Panc1 (cell line): ENCODE measurements around the gene SLC43A2. TPM values are rescaled to one million over a fixed set of nuclear protein-coding genes. Genes with fewer than 3 reads are reported as not detected.

Experiments
- ATAC-seq: fragments of 200-7000 bp; cut with Tn5 transposase; 2 replicates; pipeline ENCODE4 v1.9.1; 2020; ENCODE audit warnings: mild to moderate bottlenecking, moderate library complexity
- BruUV-seq: library from RNA; stranded (reverse); fragments of 400-500 nt; replicated peaks from 2 replicates; lab custom pipeline; 2021; lab: Mats Ljungman, UMichigan
- CTCF ChIA-PET: fragments of 300-600 bp; sonication (Branson Sonifier 250); formaldehyde crosslinking; loops from one replicate; lab custom pipeline; 2022; ENCODE audit warnings: antibody characterized with exemption; lab: Charles Lee
- POLR2A ChIA-PET: fragments of 300-600 bp; sonication (Branson Sonifier 250); formaldehyde crosslinking; loops from one replicate; lab custom pipeline; 2022; ENCODE audit warnings: antibody characterized with exemption; lab: Charles Lee
- DNase-seq: peaks from one replicate; pipeline ENCODE4 v3.0.0-alpha.2; 2010; ENCODE audit warnings: low read depth, low spot score
- H3K27ac ChIP-seq: 2 replicates; pipeline ENCODE4 v1.5.1; 2011; ENCODE audit warnings: mild to moderate bottlenecking, low read length, inconsistent platforms
- H3K27me3 ChIP-seq: fragments of 200-500 bp; sonication (Bioruptor generic); 2 replicates; pipeline ENCODE4 v1.6.0; 2014; ENCODE audit warnings: low read length, inconsistent platforms; ENCODE audit not compliant: control insufficient read depth, insufficient read depth
- H3K36me3 ChIP-seq: fragments of 200-500 bp; sonication (Bioruptor generic); 2 replicates; pipeline ENCODE4 v1.5.1; 2014; ENCODE audit warnings: inconsistent platforms, mild to moderate bottlenecking, low read length, moderate library complexity; ENCODE audit not compliant: control insufficient read depth, insufficient read depth
- H3K4me1 ChIP-seq: 2 replicates; pipeline ENCODE4 v1.5.1; 2011; ENCODE audit warnings: inconsistent platforms, mild to moderate bottlenecking, low read length, moderate library complexity; ENCODE audit not compliant: control insufficient read depth, insufficient read depth
- H3K4me3 ChIP-seq, 2 experiments: 2 replicates each; pipeline ENCODE4 v1.5.1; 2011 to 2012; ENCODE audit warnings: low read depth in 2 of 2, low read length in 2 of 2, mild to moderate bottlenecking in 2 of 2, inconsistent platforms in 1 of 2, moderate library complexity in 1 of 2
- H3K9me3 ChIP-seq: fragments of 200-500 bp; sonication (Bioruptor generic); 2 replicates; pipeline ENCODE4 v1.5.1; 2014; ENCODE audit warnings: low read depth, mild to moderate bottlenecking, inconsistent platforms, low read length, moderate library complexity; ENCODE audit not compliant: control insufficient read depth, insufficient read depth
- CTCF ChIP-seq: fragments of 450-650 bp; IDR thresholded peaks from 2 replicates; pipeline ENCODE4 v1.5.1; 2017; ENCODE audit warnings: mild to moderate bottlenecking
- POLR2AphosphoS5 ChIP-seq: IDR thresholded peaks from 2 replicates; pipeline ENCODE4 v1.6.1; 2012; ENCODE audit warnings: mild to moderate bottlenecking, low read depth, low read length, moderate library complexity
- REST ChIP-seq, 2 experiments: IDR thresholded peaks; 2 replicates each; pipeline ENCODE4 v1.6.1; 2011 to 2012; ENCODE audit warnings: low read depth in 2 of 2, control low read depth in 1 of 2, low read length in 1 of 2, mild to moderate bottlenecking in 1 of 2, moderate library complexity in 1 of 2; ENCODE audit not compliant: insufficient read depth in 1 of 2
- SIN3A ChIP-seq: IDR thresholded peaks from 2 replicates; pipeline ENCODE4 v1.6.1; 2012; ENCODE audit warnings: low read depth, mild to moderate bottlenecking, low read length, moderate library complexity, borderline replicate concordance; ENCODE audit not compliant: insufficient read depth
- TCF7L2 ChIP-seq: IDR thresholded peaks from 2 replicates; pipeline ENCODE4 v1.6.1; 2011; ENCODE audit warnings: mild to moderate bottlenecking, low read depth, low read length, inconsistent platforms
- in situ Hi-C: cut with HindIII; loops from 2 replicates; pipeline ENCODE4 v1.10.0; 2016; ENCODE audit warnings: low sequenced_read_pairs, low pct_unique_long_range_greater_than_20kb
- intact Hi-C: fragments of 100-400 bp; cut with micrococcal nuclease; formaldehyde crosslinking; loops from one replicate; pipeline ENCODE4 v1.10.0; 2022; ENCODE audit not compliant: unreplicated experiment
- total RNA-seq: library from RNA; stranded (reverse); gene quantifications from one replicate; pipeline ENCODE4 v1.2.1, GENCODE V29; 2021; ENCODE audit not compliant: unreplicated experiment

SLC43A2 gene
- total RNA-seq, 1 experiment from 2014 or later: 23.3 TPM

GRCh38 chr17:1648173-1648962, 19.7 kb upstream of the SLC43A2 start:
- POLR2A ChIA-PET: interaction anchor here (0.5 kb wide), 1 partner anchor 71 kb away, joined by 3 read pairs; no protein-coding TSS in a partner anchor
- H3K36me3 ChIP-seq: peaks cover 2% of the 10 kb centered on the region; the same call in 1 of the 2 replicates
- H3K4me1 ChIP-seq: peaks cover 28% of the 10 kb centered on the region
- CTCF ChIA-PET: interaction anchor here (0.5 to 1.3 kb wide), 5 partner anchors 9 to 76 kb away, joined by 4 to 9 read pairs (median 6); no protein-coding TSS in a partner anchor
- H3K4me3 ChIP-seq: peak overlapping the region; percentile 37 to 53
- H3K27ac ChIP-seq: peak overlapping the region; percentile 57
- no TSS peak for BruUV-seq
- no peaks in the 10 kb centered on the region for H3K9me3 ChIP-seq
- TF ChIP-seq REST (IDR thresholded peaks at IDR 0.05; ENCODE audit: insufficient read depth in 1 of 2, low read depth in 2 of 2, low read length in 1 of 2) (no peak), TCF7L2 (no peak), CTCF (no peak), POLR2AphosphoS5 (no peak), SIN3A (no peak)
- DNase-seq (no peak), ATAC-seq (peak; percentile 78; the same call in 1 of the 2 replicates)
- in situ Hi-C loops (no loop called here), intact Hi-C loops (no loop called here)
- H3K27me3 ChIP-seq: no peaks in the 10 kb centered on the region

GRCh38 chr17:1647802-1648171, 19.2 kb upstream of the SLC43A2 start:
- CTCF ChIA-PET: interaction anchor here (0.5 kb wide), 1 partner anchor 19 kb away, joined by 4 read pairs; no protein-coding TSS in a partner anchor
- intact Hi-C loops: no loop called here
- Histone ChIP-seq H3K27ac (no peak overlapping the region), H3K9me3 (no peaks in the 10 kb centered on the region), H3K4me3 (peak overlapping the region in 1 of 2 experiments; percentile 53; a peak in 1 of 4 replicates), H3K36me3 (no peaks in the 10 kb centered on the region), H3K27me3 (no peaks in the 10 kb centered on the region), H3K4me1 (peaks cover 28% of the 10 kb centered on the region)
- POLR2A ChIA-PET: no interaction called here
- BruUV-seq: no TSS peak
- in situ Hi-C loops: no loop called here
- DNase-seq (no peak), ATAC-seq (no peak)
- TF ChIP-seq CTCF (no peak), POLR2AphosphoS5 (no peak), TCF7L2 (no peak), REST (IDR thresholded peaks at IDR 0.05; ENCODE audit: insufficient read depth in 1 of 2, low read depth in 2 of 2, low read length in 1 of 2) (no peak), SIN3A (no peak)
